Prostate gland (tissue), 2 donors: ENCODE measurements around the gene BRD7.

Source experiments
- POLR2AphosphoS5 ChIP-seq: sonication (generic); formaldehyde crosslinking; IDR thresholded peaks from one replicate; pipeline ENCODE4 v1.6.1; 2017; ENCODE audit warnings: antibody characterized with exemption
- TF ChIP-seq, protein P1 (sequence below), 4 experiments: fragments of 200-600 bp in 2 of 4; fragments of 450-650 bp in 2 of 4; sonication (generic) in 2 of 4; IDR thresholded peaks; 1 replicate in 3 of 4; 2 replicates in 1 of 4; pipeline ENCODE4 v1.5.1; 2016 to 2019; ENCODE audit warnings: antibody characterized with exemption in 4 of 4, mild to moderate bottlenecking in 2 of 4, moderate library complexity in 2 of 4

DNA sequence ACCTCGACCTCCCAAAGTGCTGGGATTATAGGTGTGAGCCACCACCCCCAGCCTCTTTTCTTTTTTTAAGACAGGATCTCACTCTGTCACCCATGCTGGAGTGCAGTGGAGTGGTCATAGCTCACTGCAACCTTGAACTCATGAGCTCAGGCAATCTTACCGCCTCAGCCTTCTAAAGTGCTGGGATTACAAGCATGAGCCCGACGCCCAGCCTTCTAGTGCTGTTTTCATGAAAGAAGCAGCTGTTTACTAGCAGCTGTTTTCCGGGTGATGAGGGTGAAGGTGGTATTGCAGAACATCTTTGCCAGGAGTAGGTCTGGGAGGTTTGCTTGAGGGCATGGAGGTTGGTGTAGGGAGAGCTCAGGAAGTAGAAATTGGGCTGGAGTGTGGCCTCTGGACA is 100.4 kb downstream of the BRD7 start:
- TF ChIP-seq, protein P1, sequence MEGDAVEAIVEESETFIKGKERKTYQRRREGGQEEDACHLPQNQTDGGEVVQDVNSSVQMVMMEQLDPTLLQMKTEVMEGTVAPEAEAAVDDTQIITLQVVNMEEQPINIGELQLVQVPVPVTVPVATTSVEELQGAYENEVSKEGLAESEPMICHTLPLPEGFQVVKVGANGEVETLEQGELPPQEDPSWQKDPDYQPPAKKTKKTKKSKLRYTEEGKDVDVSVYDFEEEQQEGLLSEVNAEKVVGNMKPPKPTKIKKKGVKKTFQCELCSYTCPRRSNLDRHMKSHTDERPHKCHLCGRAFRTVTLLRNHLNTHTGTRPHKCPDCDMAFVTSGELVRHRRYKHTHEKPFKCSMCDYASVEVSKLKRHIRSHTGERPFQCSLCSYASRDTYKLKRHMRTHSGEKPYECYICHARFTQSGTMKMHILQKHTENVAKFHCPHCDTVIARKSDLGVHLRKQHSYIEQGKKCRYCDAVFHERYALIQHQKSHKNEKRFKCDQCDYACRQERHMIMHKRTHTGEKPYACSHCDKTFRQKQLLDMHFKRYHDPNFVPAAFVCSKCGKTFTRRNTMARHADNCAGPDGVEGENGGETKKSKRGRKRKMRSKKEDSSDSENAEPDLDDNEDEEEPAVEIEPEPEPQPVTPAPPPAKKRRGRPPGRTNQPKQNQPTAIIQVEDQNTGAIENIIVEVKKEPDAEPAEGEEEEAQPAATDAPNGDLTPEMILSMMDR (IDR thresholded peaks at IDR 0.05) = no peak
- no peak for TF ChIP-seq POLR2AphosphoS5
